GM19467 (cell line): ENCODE data around the gene ZNF521.

Experiments used
- ATAC-seq: cut with Tn5 transposase; IDR thresholded peaks from one replicate; pipeline ENCODE4 v1.9.1; 2021; ENCODE audit warnings: mild to moderate bottlenecking, moderate library complexity; ENCODE audit not compliant: unreplicated experiment

The ZNF521 gene

GRCh38 chr18:25175558-25176517, 176.1 kb downstream of the ZNF521 start:
- ATAC-seq, result no peak

GRCh38 chr18:25174324-25174723, 177.6 kb downstream of the ZNF521 start:
- no peak for ATAC-seq

GRCh38 chr18:25171334-25171733, 180.6 kb downstream of the ZNF521 start:
- no peak for ATAC-seq

GRCh38 chr18:25170402-25170801, 181.6 kb downstream of the ZNF521 start:
- ATAC-seq, result no peak

GRCh38 chr18:25169701-25170100, 182.3 kb downstream of the ZNF521 start:
- ATAC-seq, result no peak

GRCh38 chr18:25167612-25168410, 184.2 kb downstream of the ZNF521 start:
- ATAC-seq, result no peak

- ATAC-seq, result no peak
These were observed 185.9 kb downstream of the ZNF521 start for GRCh38 chr18:25166113-25166512.

GRCh38 chr18:25164848-25165811, 186.8 kb downstream of the ZNF521 start:
- peak; percentile 91 for ATAC-seq

GRCh38 chr18:25164211-25164847, 187.6 kb downstream of the ZNF521 start:
- peak; percentile 36 for ATAC-seq

GRCh38 chr18:25153426-25153825, 198.5 kb downstream of the ZNF521 start:
- no peak for ATAC-seq

GRCh38 chr18:25147877-25148488, 204.0 kb downstream of the ZNF521 start:
- no peak for ATAC-seq

- no peak for ATAC-seq
These were observed 205.5 kb downstream of the ZNF521 start for GRCh38 chr18:25146512-25146910.

- no peak for ATAC-seq
These were observed 206.0 kb downstream of the ZNF521 start for GRCh38 chr18:25145731-25146511.

GRCh38 chr18:25144820-25145219, 207.1 kb downstream of the ZNF521 start:
- no peak for ATAC-seq

GRCh38 chr18:25141886-25142285, 210.1 kb downstream of the ZNF521 start:
- no peak for ATAC-seq

GRCh38 chr18:25141399-25141798, 210.6 kb downstream of the ZNF521 start:
- no peak for ATAC-seq

GRCh38 chr18:25140962-25141308, 211.0 kb downstream of the ZNF521 start:
- no peak for ATAC-seq

- no peak for ATAC-seq
These were observed 211.6 kb downstream of the ZNF521 start for GRCh38 chr18:25140124-25140961.
